Activated CD8-positive, alpha-beta memory T cell treated with anti-CD3 and anti-CD28 coated beads for 24 hours (primary cell): Measurements from ENCODE around the gene SMIM35.
A peak's percentile ranks its signal among the peaks of the same experiment; 100 is the strongest.

Source experiments
- DNase-seq: peaks from one replicate; pipeline ENCODE4 v3.0.0-alpha.2; 2020

Gene SMIM35

DNA sequence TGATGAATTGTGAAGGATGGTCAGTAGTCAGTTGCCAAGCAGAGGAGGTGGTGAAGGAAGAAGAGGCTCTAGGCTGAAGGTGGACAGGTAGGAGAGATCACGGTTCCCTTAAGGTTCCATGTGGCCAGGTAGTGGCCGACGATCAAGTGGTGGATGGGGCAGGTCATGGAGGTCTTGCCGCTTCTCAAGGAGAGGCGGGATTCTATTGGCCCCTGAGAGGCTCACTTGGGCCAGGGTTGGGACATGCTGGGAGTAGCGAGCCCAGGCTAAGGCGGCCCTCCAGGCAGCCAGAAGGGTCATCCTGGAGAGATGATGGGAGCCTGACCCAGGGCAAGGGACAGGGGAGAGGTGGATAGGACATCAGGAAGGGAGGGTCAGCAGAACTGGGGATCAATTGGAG is 30.8 kb downstream of the SMIM35 start:
- no peak for DNase-seq

DNA sequence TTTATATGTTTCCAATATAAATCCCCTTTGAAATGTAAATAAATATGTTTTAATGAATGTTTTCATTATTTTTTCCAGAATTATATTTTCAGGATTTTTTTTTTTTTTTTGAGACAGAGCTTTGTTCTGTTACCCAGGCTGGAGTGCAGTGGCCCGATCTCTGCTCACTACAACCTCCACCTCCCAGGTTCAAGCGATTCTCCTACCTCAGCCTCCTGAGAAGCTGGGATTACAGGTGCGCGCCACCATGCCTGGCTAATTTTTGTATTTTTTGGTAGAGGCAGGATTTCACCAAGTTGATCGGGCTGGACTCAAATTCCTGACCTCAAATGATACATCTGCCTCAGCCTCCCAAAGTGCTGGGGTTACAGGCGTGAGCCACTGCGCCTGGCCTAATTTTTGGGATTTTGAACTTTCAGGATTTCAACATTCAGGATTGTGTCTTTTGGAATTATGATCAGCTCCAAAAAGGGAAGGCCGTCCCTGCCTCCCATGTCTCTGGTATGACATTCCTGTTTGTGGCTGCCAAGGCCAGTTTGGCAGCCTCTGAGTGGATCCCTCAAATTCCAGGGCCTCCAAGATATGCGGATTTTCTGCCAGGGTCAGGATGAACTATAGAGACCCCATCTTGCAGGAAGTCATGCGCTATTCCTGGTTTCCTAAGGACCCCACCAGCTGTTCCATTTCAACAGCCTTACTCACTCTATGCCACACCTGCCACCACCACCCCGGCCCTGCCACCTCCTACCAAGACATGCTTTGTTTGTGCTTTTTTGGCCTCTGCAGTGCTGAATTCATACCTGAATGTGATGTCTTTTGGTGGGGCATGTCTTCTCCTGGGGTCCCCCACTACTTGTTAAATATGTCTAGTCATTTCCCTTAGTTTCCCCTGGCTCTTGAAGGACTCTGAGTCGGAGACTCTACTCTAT is 31.8 kb downstream of the SMIM35 start:
- no peak for DNase-seq

DNA sequence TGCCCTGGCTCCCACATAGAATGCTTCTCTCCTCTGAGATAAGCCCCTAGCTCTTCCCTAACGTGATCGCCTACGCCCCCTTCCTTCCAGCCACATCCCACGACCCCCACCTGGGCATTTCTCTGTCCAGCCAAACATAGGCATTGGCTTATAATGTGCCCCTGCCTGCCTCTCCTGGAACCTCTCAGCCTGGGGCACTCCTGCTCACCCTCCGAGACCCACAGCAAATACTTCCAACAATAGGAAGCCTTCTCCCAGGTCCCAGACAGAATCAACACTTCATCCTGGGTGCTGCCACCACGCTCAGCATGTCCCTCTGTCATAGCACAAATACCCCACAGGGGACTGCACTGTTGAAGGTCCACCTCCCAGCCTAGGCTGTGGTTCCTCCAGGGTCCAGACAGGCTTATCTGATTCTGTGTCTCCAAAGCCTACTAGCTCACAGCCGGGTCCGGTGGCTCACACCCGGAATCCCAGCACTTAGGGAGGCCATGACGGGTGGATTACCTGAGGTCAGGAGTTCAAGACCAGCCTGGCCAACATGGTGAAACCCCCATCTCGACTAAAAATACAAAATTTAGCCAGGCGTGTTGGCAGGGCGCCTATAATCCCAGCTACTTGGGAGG is 34.1 kb downstream of the SMIM35 start:
- peak; percentile 70 for DNase-seq

DNA sequence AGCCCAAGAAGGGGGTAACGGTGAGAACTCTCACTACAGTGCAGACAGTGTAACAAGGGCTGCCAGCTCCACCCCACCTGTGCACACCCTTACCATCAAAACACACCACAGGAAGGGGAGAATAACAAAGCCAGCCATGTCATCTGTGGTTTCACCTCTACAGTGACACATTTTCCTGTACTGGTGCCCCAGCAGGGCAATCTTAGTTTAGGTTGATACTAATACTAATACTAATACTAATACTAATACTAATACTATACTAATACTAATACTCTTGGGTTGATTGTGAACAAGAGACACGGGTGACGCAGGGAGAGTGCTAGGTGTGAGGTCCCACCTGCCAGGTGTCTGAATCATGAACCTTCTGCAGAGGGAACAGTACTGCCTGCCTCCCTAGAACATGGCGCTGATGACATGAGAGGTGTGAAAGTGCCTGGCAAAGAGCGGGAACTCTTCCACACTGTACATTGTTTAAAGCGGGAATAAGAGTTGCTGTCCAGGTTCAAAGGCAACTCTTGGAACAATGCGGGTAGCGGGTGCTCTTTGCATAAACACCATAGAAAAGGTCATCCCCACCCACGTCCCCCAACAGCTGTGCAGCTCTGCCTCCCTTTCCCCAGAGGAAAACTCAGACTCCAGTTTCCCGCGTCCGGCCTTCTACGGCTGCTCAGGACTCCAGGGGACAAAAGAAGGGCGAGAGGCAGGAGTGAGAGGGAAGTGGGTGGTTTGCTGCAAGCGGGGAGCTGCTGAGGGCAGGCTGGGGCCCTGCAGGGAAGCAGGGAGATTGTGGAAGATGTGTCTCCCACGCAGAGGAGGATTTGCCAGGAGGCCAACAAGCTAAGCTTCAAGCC is 34.9 kb downstream of the SMIM35 start:
- peak; percentile 77 for DNase-seq

DNA sequence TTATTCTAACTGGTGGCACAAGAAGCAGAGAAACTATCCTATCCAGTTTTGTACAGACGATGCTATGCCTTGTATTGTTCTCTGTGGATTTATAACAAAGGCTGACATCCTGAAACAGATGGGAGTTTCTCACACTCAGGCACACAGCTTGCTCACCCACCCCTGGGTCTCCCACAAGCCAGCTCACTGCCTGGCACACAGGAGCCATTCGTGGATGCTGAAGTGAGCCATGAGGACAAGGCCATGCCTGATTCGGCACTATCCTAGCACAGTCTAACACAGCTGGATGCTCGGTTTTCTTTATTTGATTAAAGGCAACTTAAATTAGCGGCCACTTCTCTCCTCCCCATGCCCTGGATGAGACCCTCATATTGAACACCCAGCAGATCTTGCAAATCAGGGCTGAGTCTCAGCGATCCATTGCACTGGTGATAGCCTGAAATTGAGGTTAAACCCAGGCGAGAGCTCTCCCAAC is 35.6 kb downstream of the SMIM35 start:
- DNase-seq, result no peak

DNA sequence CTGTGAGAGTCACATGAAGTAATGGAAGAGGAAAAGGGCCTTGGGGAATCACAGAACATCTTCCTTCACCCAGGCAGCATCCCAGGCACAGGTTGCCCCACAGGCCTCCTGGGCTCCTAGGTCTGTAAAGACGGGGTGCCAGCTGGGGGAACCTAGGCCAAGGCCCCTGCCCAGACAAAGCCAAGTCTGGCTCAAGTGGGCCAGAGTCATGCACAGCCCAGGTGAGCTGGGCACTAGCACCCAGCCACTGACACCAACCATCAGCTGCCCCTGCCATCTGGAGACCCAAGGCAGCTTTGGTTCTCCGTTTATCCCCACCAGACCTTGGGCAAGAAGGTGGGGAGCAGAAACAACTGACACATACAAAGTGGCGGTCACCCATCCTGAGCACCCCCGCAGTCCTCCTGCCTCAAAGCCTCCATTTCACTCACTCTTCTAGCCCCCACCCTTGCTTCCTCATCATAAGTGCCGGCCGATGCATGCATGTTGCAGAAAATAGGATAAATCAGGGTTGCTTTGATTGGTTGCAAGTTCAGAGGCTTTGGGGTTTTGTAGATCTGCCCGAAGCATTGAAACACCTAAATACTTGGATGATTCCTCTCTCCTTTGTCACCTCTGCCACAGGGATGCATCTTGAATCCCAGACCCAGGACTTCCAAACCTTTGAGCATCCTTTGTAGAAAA is 36.4 kb downstream of the SMIM35 start:
- DNase-seq, result peak; percentile 57

DNA sequence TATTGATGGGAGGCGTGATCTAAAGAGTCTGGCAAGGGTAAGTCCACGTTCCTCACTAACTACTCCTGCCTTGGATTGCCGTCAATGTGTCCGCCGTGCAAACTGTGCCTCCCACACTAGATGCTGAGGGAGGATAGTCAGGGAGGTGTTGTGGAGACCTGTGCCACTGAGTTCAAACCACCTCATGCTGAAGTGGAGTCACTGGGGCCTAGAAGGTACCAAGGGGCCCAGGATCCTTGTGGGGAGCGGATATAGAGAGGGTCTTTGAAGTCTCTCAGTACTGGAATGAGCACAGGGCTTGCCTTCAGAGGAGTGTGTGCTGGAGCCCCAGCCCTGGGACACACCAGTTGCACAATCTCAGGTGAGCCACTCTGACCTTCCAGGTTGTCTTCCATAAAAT is 37.0 kb downstream of the SMIM35 start:
- DNase-seq, result no peak

DNA sequence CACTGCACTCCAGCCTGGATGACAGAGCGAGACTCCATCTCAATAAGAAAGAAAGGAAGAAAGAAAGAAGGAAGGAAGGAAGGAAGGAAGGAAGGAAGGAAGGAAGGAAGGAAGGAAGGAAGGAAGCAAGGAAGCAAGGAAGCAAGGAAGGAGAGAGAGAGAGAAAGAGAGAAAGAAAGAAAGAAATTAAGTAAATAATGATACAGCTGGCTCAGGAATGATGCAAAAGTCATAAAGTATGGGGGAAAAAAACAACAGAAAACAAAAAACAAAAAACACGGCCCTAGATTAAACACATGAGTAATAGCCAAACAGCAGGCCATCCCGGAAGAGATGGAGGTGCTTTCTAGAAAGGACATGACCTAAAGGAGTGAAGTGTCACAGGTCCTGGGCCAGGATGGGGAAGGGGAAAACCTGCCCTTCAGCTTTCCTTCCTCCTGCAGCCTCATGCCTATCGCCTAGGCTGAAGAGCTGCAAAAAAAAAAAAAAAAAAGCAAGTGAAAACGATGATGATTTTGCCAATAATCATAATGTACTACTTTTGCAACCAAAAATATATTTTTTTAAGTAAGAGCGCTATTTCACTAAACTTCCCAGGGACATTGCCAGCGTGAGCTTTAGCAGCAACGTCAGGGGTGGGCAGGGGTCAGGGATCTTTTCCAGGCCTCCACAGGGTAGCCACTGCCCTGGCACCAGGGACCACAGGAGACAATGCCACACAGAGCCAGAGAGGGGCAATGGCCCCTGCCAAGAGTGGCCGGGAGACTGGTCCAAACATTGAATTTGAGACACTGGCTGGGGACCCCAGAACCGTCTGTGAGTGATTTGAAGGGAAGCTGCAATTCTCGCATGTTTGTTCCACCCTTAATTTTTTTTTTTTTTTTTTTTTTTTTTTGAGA is 38.0 kb downstream of the SMIM35 start:
- DNase-seq, result peak; percentile 53

DNA sequence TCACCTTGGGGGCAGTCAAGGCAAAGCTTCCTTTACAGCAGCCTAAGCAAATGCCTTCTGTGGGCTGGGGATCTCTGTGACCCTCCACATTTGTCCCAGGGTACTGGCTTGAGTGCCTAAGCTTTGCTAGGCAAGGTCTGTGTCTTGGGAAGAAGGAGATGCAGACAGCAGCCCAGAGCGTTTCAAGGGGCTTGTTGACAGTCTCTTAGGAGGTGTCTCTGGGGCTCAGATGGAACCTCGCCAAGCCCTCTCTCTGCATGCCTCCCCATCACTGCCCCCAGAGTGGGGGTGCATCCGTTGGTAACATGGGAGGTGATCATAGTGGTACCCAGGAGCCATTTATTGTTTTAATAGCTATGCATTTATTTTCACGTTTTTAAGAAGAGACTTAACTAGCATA is 39.0 kb downstream of the SMIM35 start:
- DNase-seq, result peak; percentile 55

DNA sequence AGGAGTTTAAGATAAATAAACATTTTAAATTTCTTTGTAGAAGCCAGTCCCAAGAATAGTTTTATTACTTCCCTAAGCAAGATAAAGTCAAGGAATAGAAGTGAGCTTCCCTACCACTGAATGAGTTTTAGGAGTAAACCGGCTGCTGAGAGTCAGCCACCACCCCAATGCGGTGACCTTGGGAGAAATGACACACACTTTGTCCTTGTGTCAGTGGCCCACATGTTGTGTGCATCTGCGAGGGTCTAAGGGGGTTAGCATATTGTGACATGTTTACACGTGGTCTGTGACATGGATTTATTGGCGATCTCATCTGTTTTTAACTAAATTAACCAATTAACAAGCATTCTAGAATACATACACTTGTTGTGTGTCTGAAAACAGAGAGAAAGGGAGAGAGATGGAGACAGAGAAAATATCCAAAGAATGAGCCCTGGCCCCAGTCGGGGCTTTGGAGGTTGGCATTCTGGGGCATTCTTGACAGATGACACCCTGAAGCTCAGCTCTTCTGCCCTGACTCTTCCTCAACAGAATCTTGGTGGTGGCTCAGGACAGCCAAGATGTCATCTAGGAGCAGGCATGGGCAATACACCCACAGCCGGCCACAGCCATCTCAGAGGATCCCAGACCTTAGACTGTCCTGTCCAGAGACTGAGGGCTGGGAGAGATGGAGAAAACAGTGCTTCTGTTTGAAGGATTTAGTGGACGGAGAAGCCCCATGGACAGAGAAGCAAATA is 39.6 kb downstream of the SMIM35 start:
- DNase-seq, result peak; percentile 57

DNA sequence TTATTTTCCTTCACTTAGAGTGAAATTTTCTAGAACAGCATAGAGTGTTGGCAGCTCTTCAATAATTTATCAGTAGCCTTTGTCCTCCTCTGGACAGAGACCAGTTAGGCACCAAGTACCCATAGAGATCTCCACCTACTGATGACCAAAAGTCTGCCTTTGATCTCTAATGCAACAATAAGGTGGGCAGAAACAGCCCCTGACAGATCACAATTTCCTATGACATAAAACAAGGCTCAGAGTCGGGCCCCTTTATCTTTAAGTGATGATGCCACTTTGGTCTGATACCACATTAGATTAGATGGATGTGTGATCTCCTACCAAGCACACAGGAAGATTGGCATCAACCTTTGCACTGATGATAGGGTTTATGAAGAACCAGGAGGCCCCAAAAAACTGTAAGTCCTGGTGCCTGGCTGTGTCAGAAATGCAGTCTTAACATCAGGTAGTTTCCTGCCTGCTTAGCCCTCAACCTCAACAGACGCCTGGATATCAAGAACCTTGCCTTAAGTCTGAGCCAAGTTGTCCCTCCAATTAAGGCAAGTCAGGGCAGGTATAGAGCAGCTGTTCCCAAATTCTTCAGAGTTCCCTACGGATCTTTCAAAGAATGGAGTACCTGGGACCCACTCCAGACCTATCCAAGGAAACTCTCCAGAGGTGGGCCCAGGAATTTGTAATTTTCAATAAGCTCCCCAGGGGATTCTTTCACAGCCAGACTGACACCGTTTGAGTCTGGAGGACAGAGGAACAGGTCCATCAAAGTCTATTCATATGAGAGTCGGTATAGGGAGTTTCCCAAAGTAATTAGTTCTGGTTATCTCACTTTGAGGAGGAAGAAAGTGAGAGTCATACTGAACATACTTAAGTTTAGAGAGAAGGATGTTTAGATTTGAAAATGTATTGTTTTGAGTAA is 40.5 kb downstream of the SMIM35 start:
- DNase-seq, result peak; percentile 62

DNA sequence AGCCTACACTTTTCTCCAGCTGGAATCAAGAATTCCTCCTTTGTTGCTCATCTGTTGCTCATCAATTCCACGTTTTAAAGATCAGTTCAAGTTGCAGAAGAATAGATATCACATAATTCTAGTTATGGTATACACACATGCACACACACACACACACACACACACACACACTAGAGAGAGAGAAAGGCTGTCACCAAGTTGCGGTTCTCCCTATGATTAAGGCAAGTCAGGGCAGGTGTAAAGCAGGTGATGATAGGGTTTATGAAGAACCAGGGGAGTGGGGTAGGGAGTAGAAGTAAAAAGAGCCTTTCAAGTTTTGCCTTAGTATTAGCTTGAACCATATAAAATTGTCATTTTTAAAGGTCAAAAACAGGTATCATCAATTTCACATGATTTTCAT is 41.6 kb downstream of the SMIM35 start:
- DNase-seq, result no peak

DNA sequence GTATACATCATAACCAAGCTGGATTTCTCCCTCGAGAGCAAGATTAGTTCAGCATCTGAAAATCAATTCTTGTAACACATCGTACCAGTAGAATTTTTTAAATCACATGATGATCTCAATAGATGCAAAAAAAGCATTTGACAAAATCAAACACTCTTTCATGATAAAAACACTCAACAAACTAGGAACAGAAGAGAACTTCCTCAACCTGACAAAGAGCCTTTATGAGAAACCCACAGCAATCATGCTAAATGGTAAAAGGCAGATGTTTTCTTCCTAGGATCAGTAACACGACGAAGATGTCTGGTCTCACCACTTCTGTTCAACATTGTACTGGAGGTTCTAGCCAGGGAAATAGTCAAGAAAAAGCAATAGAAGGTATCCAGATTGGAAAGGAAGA is 44.0 kb downstream of the SMIM35 start:
- no peak for DNase-seq

DNA sequence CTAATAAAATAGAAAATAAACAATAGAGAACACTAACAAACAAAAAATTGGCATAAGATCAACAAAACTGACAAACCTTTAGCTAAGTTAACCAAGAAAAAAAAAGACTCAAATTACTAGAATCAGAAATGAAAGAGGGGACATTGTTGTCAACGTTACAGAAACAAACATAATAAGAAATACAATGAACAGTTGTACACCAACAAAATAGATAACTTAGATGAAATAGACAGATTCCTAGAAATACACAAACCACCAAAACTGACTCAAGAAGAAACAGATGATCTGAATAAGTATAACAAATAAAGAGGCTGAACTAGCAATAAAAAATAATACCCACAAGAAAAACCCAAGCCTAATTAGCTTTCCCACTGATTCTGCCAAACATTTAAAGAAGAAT is 44.6 kb downstream of the SMIM35 start:
- no peak for DNase-seq

DNA sequence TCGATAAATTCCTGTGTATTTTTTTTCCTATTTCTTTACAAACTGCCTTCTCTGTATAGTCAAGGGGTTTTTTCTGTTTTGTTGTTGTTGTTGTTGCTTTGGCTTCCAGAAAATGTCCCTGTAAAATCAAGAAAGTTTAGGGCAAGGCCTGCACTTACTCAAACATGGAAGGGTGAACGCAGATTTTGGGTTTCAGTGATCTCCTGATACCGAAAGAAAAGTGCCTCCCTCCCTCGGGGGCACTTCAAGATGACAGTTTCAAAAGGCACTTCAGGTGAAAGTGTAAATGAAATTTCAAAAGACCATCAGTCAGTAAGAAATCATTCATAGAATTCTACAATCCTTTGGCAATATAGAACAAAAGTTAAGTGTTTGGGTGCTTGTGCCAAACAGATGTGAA is 53.3 kb downstream of the SMIM35 start:
- no peak for DNase-seq

DNA sequence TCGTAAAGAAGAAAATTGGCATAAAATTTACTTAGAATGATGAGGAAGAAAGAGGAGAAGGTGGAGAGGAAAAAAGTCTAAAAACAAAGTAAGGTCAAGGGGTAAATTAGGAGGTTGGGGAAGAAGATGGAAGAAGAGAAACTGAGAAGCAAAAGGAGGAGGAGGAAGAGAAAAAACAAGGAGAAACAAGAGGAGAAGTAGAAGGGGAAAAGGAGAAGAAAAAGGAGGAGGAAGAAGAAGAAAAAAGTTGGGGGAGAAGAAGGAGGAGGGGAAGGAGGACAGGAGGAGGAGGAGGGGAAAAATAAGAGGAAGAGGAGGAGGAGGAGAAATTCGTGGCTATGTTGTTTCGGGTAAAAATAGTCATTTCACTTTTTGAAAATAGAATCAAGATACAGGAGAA is 58.1 kb downstream of the SMIM35 start:
- DNase-seq, result no peak

DNA sequence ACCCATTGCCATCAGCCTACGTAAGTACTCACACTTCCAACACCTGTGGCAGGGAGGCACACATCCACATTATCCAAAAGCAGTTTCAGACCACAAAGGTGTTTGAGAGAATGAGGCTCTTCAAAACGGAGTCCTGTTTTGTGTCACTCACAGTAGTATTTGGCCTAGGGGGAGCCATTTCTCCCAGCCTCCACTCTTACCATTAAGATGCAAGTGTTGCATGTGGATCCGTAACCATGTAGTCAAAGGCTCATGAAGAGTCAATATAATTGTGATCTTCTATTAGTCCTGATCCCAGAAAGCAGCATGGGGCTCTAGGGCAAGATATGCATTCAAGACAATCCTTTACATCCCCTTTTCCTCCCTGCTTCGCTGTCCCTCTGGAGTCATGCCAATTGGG is 59.1 kb downstream of the SMIM35 start:
- DNase-seq, result no peak

DNA sequence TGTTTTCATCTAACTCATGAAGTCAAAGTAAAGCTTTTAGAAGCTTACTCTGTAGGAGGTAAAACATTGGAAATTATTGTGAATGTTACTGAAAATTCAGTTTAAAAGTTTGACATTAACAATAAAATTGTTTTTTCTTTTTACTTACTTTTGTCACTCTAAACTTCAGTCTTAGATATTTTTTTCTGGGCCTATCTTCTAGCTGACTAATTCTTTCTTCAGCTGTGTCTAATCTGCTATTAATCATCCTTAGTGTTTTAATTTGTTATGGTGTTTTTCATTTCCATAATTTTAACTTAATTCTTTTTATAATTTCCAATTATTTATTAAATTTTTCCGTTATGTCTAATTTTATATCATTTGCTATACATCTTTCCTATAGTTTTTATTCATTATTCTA is 65.6 kb downstream of the SMIM35 start:
- no peak for DNase-seq

DNA sequence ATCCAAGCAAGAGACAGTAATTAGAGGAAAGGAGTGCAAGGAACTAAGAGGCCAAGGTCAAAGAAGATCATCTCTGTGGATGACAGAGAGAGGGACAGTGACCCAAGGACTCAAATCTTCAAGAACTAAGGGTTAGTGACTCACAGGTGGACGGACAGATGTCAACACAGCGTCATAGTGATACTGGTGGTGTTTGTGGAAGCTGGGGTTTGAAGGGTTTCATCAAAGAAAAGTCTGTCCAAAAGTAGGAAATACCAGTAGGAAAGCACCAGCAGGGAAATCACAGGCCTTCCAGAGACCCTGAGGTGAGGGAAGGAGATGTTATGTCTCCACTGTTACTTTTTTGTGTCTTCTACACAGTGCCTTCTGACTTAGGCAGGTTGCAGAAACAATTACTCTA is 68.4 kb downstream of the SMIM35 start:
- DNase-seq, result no peak
